Neural cell (in vitro differentiated cells): Measurements from ENCODE around the gene P2RX1. TPM values are rescaled to one million over a fixed set of nuclear protein-coding genes. Genes with fewer than 3 reads are reported as not detected.

Experiments used
- H2AFZ ChIP-seq: fragments of 200-600, 300-800 bp; sonication (generic), shearing (Covaris generic); 2 replicates; pipeline ENCODE4 v1.6.0; 2014; ENCODE audit warnings: low read depth, mild to moderate bottlenecking, antibody characterized with exemption, low read length, moderate library complexity
- H3F3A ChIP-seq: fragments of 200-600 bp; shearing (Covaris generic); 2 replicates; pipeline ENCODE4 v1.6.1; 2016; ENCODE audit warnings: mild to moderate bottlenecking, moderate library complexity, mixed read lengths, antibody characterized with exemption, low read length; ENCODE audit not compliant: insufficient read depth, poor library complexity, severe bottlenecking
- H3K27ac ChIP-seq: fragments of 200-600, 300-800 bp; sonication (generic), shearing (Covaris generic); 2 replicates; pipeline ENCODE4 v1.5.1; 2014; ENCODE audit warnings: mild to moderate bottlenecking, low read length, moderate library complexity
- H3K27me3 ChIP-seq: fragments of 300-800, 200-600 bp; sonication (generic), shearing (Covaris generic); 2 replicates; pipeline ENCODE4 v1.6.0; 2014; ENCODE audit warnings: mild to moderate bottlenecking, low read depth, low read length, moderate library complexity; ENCODE audit not compliant: insufficient read depth
- H3K36me3 ChIP-seq: fragments of 300-800, 200-600 bp; sonication (generic), shearing (Covaris generic); 2 replicates; pipeline ENCODE4 v1.5.1; 2014; ENCODE audit warnings: mild to moderate bottlenecking, antibody characterized with exemption, low read length, moderate library complexity; ENCODE audit not compliant: insufficient read depth
- H3K4me2 ChIP-seq: fragments of 300-800, 200-600 bp; sonication (generic), shearing (Covaris generic); 2 replicates; pipeline ENCODE4 v1.6.0; 2014; ENCODE audit warnings: mild to moderate bottlenecking, low read length
- H3K4me3 ChIP-seq: fragments of 300-800, 200-600 bp; sonication (generic), shearing (Covaris generic); 2 replicates; pipeline ENCODE4 v1.5.1; 2014; ENCODE audit warnings: mild to moderate bottlenecking, low read length, moderate library complexity
- H3K79me2 ChIP-seq: fragments of 200-600 bp; shearing (Covaris generic); replicated peaks from 2 replicates; pipeline ENCODE4 v1.6.0; 2014; ENCODE audit warnings: mild to moderate bottlenecking, low read length, moderate library complexity; ENCODE audit not compliant: insufficient read depth
- H3K9ac ChIP-seq: fragments of 300-800, 200-600 bp; sonication (generic), shearing (Covaris generic); 2 replicates; pipeline ENCODE4 v1.6.1; 2016; ENCODE audit warnings: mild to moderate bottlenecking, low read length, mixed read lengths
- H3K9me2 ChIP-seq: fragments of 200-600 bp; shearing (Covaris generic); 2 replicates; pipeline ENCODE4 v1.6.1; 2016; ENCODE audit warnings: mild to moderate bottlenecking, low read length, mixed read lengths; ENCODE audit not compliant: insufficient read depth
- H3K9me3 ChIP-seq: fragments of 200-600, 300-800 bp; sonication (generic), shearing (Covaris generic); 2 replicates; pipeline ENCODE4 v1.6.1; 2016; ENCODE audit warnings: mild to moderate bottlenecking, mixed run types, low read length, moderate library complexity, mixed read lengths
- H4K20me1 ChIP-seq: fragments of 200-600 bp; shearing (Covaris generic); 2 replicates; pipeline ENCODE4 v1.6.1; 2016; ENCODE audit warnings: mild to moderate bottlenecking, mixed run types; ENCODE audit not compliant: insufficient read depth
- CTCF ChIP-seq: fragments of 450-650 bp; IDR thresholded peaks from 2 replicates; pipeline ENCODE4 v1.5.1; 2014; ENCODE audit warnings: antibody characterized with exemption, mild to moderate bottlenecking, moderate library complexity; ENCODE audit not compliant: poor library complexity, severe bottlenecking
- EP300 ChIP-seq: fragments of 450-650 bp; conservative IDR thresholded peaks from 2 replicates; pipeline ENCODE4 v1.6.1; 2014; ENCODE audit warnings: antibody characterized with exemption, mild to moderate bottlenecking, moderate library complexity; ENCODE audit not compliant: poor library complexity, severe bottlenecking
- EZH2 ChIP-seq: fragments of 200-600, 300-800 bp; shearing (Covaris generic), sonication (generic); IDR thresholded peaks from 2 replicates; pipeline ENCODE4 v1.6.1; 2014; ENCODE audit warnings: antibody characterized with exemption, low read length, borderline replicate concordance, mild to moderate bottlenecking; ENCODE audit not compliant: insufficient read depth, poor library complexity, severe bottlenecking
- MXI1 ChIP-seq: fragments of 450-650 bp; conservative IDR thresholded peaks from 2 replicates; pipeline ENCODE4 v1.6.1; 2014; ENCODE audit warnings: antibody characterized with exemption, mild to moderate bottlenecking; ENCODE audit not compliant: poor library complexity, severe bottlenecking
- POLR2AphosphoS5 ChIP-seq: IDR thresholded peaks from 2 replicates; pipeline ENCODE4 v1.6.1; 2012
- RAD21 ChIP-seq: fragments of 450-650 bp; conservative IDR thresholded peaks from 2 replicates; pipeline ENCODE4 v1.6.1; 2014; ENCODE audit warnings: antibody characterized with exemption, mild to moderate bottlenecking, moderate library complexity
- SMC3 ChIP-seq: fragments of 450-650 bp; conservative IDR thresholded peaks from 2 replicates; pipeline ENCODE4 v1.6.1; 2014; ENCODE audit warnings: antibody characterized with exemption, mild to moderate bottlenecking, moderate library complexity; ENCODE audit not compliant: poor library complexity
- TAF1 ChIP-seq: IDR thresholded peaks from 2 replicates; pipeline ENCODE4 v1.6.1; 2012; ENCODE audit warnings: low read depth
- polyA plus RNA-seq: library from polyadenylated mRNA; depleted of rRNA; stranded (reverse); fragments of >200 nt; gene quantifications from 2 replicates; pipeline ENCODE4 v1.2.3, GENCODE V29; 2014
- TF ChIP-seq, protein P1 (sequence below): IDR thresholded peaks from 2 replicates; pipeline ENCODE4 v1.6.1; 2012; ENCODE audit warnings: borderline replicate concordance

P2RX1 gene
- polyA plus RNA-seq, 1 donor from 2014 or later: not detected

GRCh38 chr17:3960764-3961163 lies 44.5 kb upstream of the P2RX1 start:
- no peak overlapping the region for H3K4me3 ChIP-seq
- H3K9me3 ChIP-seq: no peaks in the 10 kb centered on the region
- H3K27me3 ChIP-seq: peaks cover 46% of the 10 kb centered on the region
- no peaks in the 10 kb centered on the region for H3K9me2 ChIP-seq
- no peak overlapping the region for H3K27ac ChIP-seq
- H3K9ac ChIP-seq: no peak overlapping the region
- H3K36me3 ChIP-seq: no peaks in the 10 kb centered on the region
- TF ChIP-seq EP300 (no peak), SMC3 (no peak), MXI1 (no peak), EZH2 (no peak), POLR2AphosphoS5 (no peak), CTCF (no peak), TAF1 (no peak), RAD21 (no peak)
- TF ChIP-seq, protein P1, sequence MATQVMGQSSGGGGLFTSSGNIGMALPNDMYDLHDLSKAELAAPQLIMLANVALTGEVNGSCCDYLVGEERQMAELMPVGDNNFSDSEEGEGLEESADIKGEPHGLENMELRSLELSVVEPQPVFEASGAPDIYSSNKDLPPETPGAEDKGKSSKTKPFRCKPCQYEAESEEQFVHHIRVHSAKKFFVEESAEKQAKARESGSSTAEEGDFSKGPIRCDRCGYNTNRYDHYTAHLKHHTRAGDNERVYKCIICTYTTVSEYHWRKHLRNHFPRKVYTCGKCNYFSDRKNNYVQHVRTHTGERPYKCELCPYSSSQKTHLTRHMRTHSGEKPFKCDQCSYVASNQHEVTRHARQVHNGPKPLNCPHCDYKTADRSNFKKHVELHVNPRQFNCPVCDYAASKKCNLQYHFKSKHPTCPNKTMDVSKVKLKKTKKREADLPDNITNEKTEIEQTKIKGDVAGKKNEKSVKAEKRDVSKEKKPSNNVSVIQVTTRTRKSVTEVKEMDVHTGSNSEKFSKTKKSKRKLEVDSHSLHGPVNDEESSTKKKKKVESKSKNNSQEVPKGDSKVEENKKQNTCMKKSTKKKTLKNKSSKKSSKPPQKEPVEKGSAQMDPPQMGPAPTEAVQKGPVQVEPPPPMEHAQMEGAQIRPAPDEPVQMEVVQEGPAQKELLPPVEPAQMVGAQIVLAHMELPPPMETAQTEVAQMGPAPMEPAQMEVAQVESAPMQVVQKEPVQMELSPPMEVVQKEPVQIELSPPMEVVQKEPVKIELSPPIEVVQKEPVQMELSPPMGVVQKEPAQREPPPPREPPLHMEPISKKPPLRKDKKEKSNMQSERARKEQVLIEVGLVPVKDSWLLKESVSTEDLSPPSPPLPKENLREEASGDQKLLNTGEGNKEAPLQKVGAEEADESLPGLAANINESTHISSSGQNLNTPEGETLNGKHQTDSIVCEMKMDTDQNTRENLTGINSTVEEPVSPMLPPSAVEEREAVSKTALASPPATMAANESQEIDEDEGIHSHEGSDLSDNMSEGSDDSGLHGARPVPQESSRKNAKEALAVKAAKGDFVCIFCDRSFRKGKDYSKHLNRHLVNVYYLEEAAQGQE: no peak
- no peak overlapping the region for H3K4me2 ChIP-seq
- no peaks in the 10 kb centered on the region for H3K79me2 ChIP-seq
- H3F3A ChIP-seq: no peaks in the 10 kb centered on the region
- no peaks in the 10 kb centered on the region for H4K20me1 ChIP-seq
- no peak overlapping the region for H2AFZ ChIP-seq

DNA sequence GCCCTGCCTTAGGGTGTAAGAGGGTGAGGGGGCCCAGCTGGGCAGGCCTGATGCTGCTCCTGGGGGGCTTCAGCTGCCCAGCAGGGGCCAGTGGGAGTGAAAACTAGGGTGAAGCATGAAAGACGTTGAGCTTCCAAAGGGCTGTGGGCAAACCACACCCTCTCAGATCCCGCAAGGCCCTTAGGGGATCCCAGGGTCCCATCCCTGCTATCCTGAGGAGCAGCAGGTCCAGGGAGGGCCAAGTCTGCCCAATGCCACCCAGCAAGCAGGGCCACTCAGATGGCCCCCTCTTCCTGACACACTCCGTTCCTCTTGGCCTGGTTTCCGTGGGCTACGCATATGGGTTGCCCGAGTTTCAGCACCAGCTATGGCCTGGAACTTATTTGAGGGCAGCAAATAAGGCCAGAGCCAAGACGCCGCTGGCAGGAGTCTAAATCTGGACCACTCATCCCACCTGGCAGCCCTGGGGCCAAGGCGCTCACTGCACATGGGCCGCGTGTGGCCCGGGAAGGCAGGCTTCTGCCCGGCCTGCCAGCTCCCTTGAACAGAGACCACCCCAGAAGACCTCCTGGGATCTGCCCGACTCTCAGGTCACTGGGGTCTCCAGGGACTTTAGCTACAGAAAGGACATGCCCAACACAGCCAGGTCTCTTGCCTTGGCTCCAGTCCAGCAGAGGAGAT lies 43.8 kb upstream of the P2RX1 start:
- H3K9ac ChIP-seq: no peak overlapping the region
- H3K9me2 ChIP-seq: no peaks in the 10 kb centered on the region
- H3K27me3 ChIP-seq: peaks cover 39% of the 10 kb centered on the region
- no peak overlapping the region for H3K4me3 ChIP-seq
- H3F3A ChIP-seq: no peaks in the 10 kb centered on the region
- H3K79me2 ChIP-seq: no peaks in the 10 kb centered on the region
- no peaks in the 10 kb centered on the region for H3K9me3 ChIP-seq
- no peaks in the 10 kb centered on the region for H3K36me3 ChIP-seq
- no peaks in the 10 kb centered on the region for H4K20me1 ChIP-seq
- H2AFZ ChIP-seq: no peak overlapping the region
- H3K4me2 ChIP-seq: no peak overlapping the region
- TF ChIP-seq MXI1: no peak
- TF ChIP-seq, protein P1: no peak
- no peak overlapping the region for H3K27ac ChIP-seq
